Muscle layer of colon (tissue), 2 donors: ENCODE measurements around the gene SPATA45.

Experiments
- H3K27ac ChIP-seq: one replicate; pipeline ENCODE4 v1.7.0; 2013; ENCODE audit warnings: low read depth, mild to moderate bottlenecking, low read length, moderate library complexity
- H3K27me3 ChIP-seq, 2 donors: one replicate each; pipeline ENCODE4 v1.7.0; 2013; ENCODE audit warnings: low read length in 2 of 2, mild to moderate bottlenecking in 2 of 2; ENCODE audit not compliant: insufficient read depth in 2 of 2, control insufficient read depth in 1 of 2
- H3K36me3 ChIP-seq: one replicate; pipeline ENCODE4 v1.7.0; 2013; ENCODE audit warnings: mild to moderate bottlenecking, low read length; ENCODE audit not compliant: insufficient read depth
- H3K4me1 ChIP-seq: one replicate; pipeline ENCODE4 v1.7.0; 2013; ENCODE audit warnings: mild to moderate bottlenecking, low read length; ENCODE audit not compliant: insufficient read depth
- H3K4me3 ChIP-seq, 2 donors: one replicate each; pipeline ENCODE4 v1.7.0; 2013; ENCODE audit warnings: low read length in 2 of 2, low read depth in 1 of 2, mild to moderate bottlenecking in 1 of 2, moderate library complexity in 1 of 2
- H3K9ac ChIP-seq: one replicate; pipeline ENCODE4 v1.7.0; 2013; ENCODE audit warnings: low read length
- H3K9me3 ChIP-seq: one replicate; pipeline ENCODE4 v1.7.0; 2013; ENCODE audit warnings: mild to moderate bottlenecking, low read length
- donor health status: abdominal sarcoma.
- donor health status: Adenocarcinoma of cecum.

The SPATA45 gene

GRCh38 chr1:212794561-212795014 is 52.9 kb downstream of the SPATA45 start:
- H3K27me3 ChIP-seq, result no peaks in the 10 kb centered on the region
- H3K36me3 ChIP-seq, result peaks cover 9% of the 10 kb centered on the region
- no peak overlapping the region for H3K27ac ChIP-seq
- no peak overlapping the region for H3K4me3 ChIP-seq
- no peaks in the 10 kb centered on the region for H3K9me3 ChIP-seq
- H3K4me1 ChIP-seq, result peaks cover 5% of the 10 kb centered on the region
- H3K9ac ChIP-seq, result no peak overlapping the region

GRCh38 chr1:212792396-212792908 is 55.0 kb downstream of the SPATA45 start:
- no peaks in the 10 kb centered on the region for H3K9me3 ChIP-seq
- H3K27ac ChIP-seq, result peak overlapping the region; percentile 100
- peaks cover 6% of the 10 kb centered on the region for H3K36me3 ChIP-seq
- H3K4me3 ChIP-seq, result peak overlapping the region; percentile 94 to 100
- H3K9ac ChIP-seq, result peak overlapping the region; percentile 98
- no peaks in the 10 kb centered on the region for H3K27me3 ChIP-seq
- peaks cover 5% of the 10 kb centered on the region for H3K4me1 ChIP-seq

GRCh38 chr1:212791676-212792395 is 55.6 kb downstream of the SPATA45 start, which contains the start of the genes NSL1 and TATDN3:
TSS of gene NSL1 (minus strand) at chr1:212791777. CDS start at chr1:212791763, 14 bp downstream.
TSS of gene TATDN3 (plus strand) at chr1:212791894. CDS start at chr1:212791922, 28 bp downstream.
- peaks cover 5% of the 10 kb centered on the region for H3K4me1 ChIP-seq
- no peaks in the 10 kb centered on the region for H3K27me3 ChIP-seq
- peak within 1 kb of the TSS; percentile 98 for H3K9ac ChIP-seq
- peak within 1 kb of the TSS; percentile 94 to 100 for H3K4me3 ChIP-seq
- H3K27ac ChIP-seq, result peak within 1 kb of the TSS; percentile 100
- peaks cover 2% of the 10 kb centered on the region for H3K36me3 ChIP-seq
- H3K9me3 ChIP-seq, result no peaks in the 10 kb centered on the region

GRCh38 chr1:212791261-212791675 is 56.2 kb downstream of the SPATA45 start:
- peaks cover 5% of the 10 kb centered on the region for H3K4me1 ChIP-seq
- peak overlapping the region; percentile 100 for H3K27ac ChIP-seq
- H3K36me3 ChIP-seq, result no peaks in the 10 kb centered on the region
- no peaks in the 10 kb centered on the region for H3K27me3 ChIP-seq
- H3K9me3 ChIP-seq, result no peaks in the 10 kb centered on the region
- H3K9ac ChIP-seq, result peak overlapping the region; percentile 98
- peak overlapping the region; percentile 94 to 100 for H3K4me3 ChIP-seq

GRCh38 chr1:212785871-212786270 is 61.6 kb downstream of the SPATA45 start:
- no peak overlapping the region for H3K9ac ChIP-seq
- H3K9me3 ChIP-seq, result no peaks in the 10 kb centered on the region
- H3K36me3 ChIP-seq, result peaks cover 17% of the 10 kb centered on the region
- no peak overlapping the region for H3K4me3 ChIP-seq
- no peak overlapping the region for H3K27ac ChIP-seq
- H3K4me1 ChIP-seq, result no peaks in the 10 kb centered on the region
- no peaks in the 10 kb centered on the region for H3K27me3 ChIP-seq

- no peaks in the 10 kb centered on the region for H3K4me1 ChIP-seq
- peaks cover 17% of the 10 kb centered on the region for H3K36me3 ChIP-seq
- H3K4me3 ChIP-seq, result no peak overlapping the region
- no peak overlapping the region for H3K9ac ChIP-seq
- H3K27me3 ChIP-seq, result no peaks in the 10 kb centered on the region
- H3K9me3 ChIP-seq, result no peaks in the 10 kb centered on the region
- no peak overlapping the region for H3K27ac ChIP-seq
Measured at GRCh38 chr1:212783976-212784375, 63.5 kb downstream of the SPATA45 start.

GRCh38 chr1:212782422-212783154 is 64.9 kb downstream of the SPATA45 start:
- H3K9me3 ChIP-seq, result no peaks in the 10 kb centered on the region
- H3K27ac ChIP-seq, result no peak overlapping the region
- H3K9ac ChIP-seq, result no peak overlapping the region
- no peaks in the 10 kb centered on the region for H3K27me3 ChIP-seq
- peaks cover 17% of the 10 kb centered on the region for H3K36me3 ChIP-seq
- no peak overlapping the region for H3K4me3 ChIP-seq
- no peaks in the 10 kb centered on the region for H3K4me1 ChIP-seq

GRCh38 chr1:212781225-212781624 is 66.2 kb downstream of the SPATA45 start:
- H3K4me1 ChIP-seq, result no peaks in the 10 kb centered on the region
- peaks cover 17% of the 10 kb centered on the region for H3K36me3 ChIP-seq
- H3K9me3 ChIP-seq, result no peaks in the 10 kb centered on the region
- H3K4me3 ChIP-seq, result no peak overlapping the region
- no peak overlapping the region for H3K27ac ChIP-seq
- H3K27me3 ChIP-seq, result no peaks in the 10 kb centered on the region
- no peak overlapping the region for H3K9ac ChIP-seq

- no peaks in the 10 kb centered on the region for H3K4me1 ChIP-seq
- H3K9ac ChIP-seq, result no peak overlapping the region
- H3K27me3 ChIP-seq, result no peaks in the 10 kb centered on the region
- no peaks in the 10 kb centered on the region for H3K9me3 ChIP-seq
- no peak overlapping the region for H3K27ac ChIP-seq
- no peak overlapping the region for H3K4me3 ChIP-seq
- peaks cover 17% of the 10 kb centered on the region for H3K36me3 ChIP-seq
Measured at GRCh38 chr1:212780759-212781158, 66.7 kb downstream of the SPATA45 start.
